ENCODE measurements around the gene IMMP1L. TPM values are rescaled to one million over a fixed set of nuclear protein-coding genes. Genes with fewer than 3 reads are reported as not detected.

IMMP1L gene
- total RNA-seq, 1 donor from 2014 or later, result 27.1 TPM

GRCh38 chr11:31464436-31464835, 45.0 kb downstream of the IMMP1L start:
- no peak for TF ChIP-seq CTCF (IDR thresholded peaks at IDR 0.05; ENCODE audit: insufficient read depth, low read length, poor library complexity, severe bottlenecking)
- Histone ChIP-seq H3K36me3 (ENCODE audit: control insufficient read depth, insufficient read depth, low read length) (no peaks in the 10 kb centered on the region), H3K4me3 (ENCODE audit: low read depth, low read length) (no peak overlapping the region), H3K27me3 (ENCODE audit: control insufficient read depth, insufficient read depth, low read length) (no peaks in the 10 kb centered on the region)
- DNase-seq (ENCODE audit: low read depth), result no peak

- Histone ChIP-seq H3K27me3 (ENCODE audit: control insufficient read depth, insufficient read depth, low read length) (no peaks in the 10 kb centered on the region), H3K4me3 (ENCODE audit: low read depth, low read length) (no peak overlapping the region), H3K36me3 (ENCODE audit: control insufficient read depth, insufficient read depth, low read length) (no peaks in the 10 kb centered on the region)
- DNase-seq (ENCODE audit: low read depth), result no peak
- TF ChIP-seq CTCF (IDR thresholded peaks at IDR 0.05; ENCODE audit: insufficient read depth, low read length, poor library complexity, severe bottlenecking), result no peak
These were observed 54.2 kb downstream of the IMMP1L start for GRCh38 chr11:31455177-31455576.

GRCh38 chr11:31450841-31451240, 58.6 kb downstream of the IMMP1L start:
- Histone ChIP-seq H3K27me3 (ENCODE audit: control insufficient read depth, insufficient read depth, low read length) (no peaks in the 10 kb centered on the region), H3K36me3 (ENCODE audit: control insufficient read depth, insufficient read depth, low read length) (no peaks in the 10 kb centered on the region), H3K4me3 (ENCODE audit: low read depth, low read length) (no peak overlapping the region)
- no peak for TF ChIP-seq CTCF (IDR thresholded peaks at IDR 0.05; ENCODE audit: insufficient read depth, low read length, poor library complexity, severe bottlenecking)
- DNase-seq (ENCODE audit: low read depth), result no peak

- H3K36me3 ChIP-seq (ENCODE audit: control insufficient read depth, insufficient read depth, low read length), result no peaks in the 10 kb centered on the region
- no peak for TF ChIP-seq CTCF (IDR thresholded peaks at IDR 0.05; ENCODE audit: insufficient read depth, low read length, poor library complexity, severe bottlenecking)
These were observed 60.4 kb downstream of the IMMP1L start for GRCh38 chr11:31449040-31449439.

GRCh38 chr11:31445621-31446020, 63.8 kb downstream of the IMMP1L start:
- DNase-seq (ENCODE audit: low read depth), result no peak
- H3K4me3 ChIP-seq (ENCODE audit: low read depth, low read length), result no peak overlapping the region
- TF ChIP-seq CTCF (IDR thresholded peaks at IDR 0.05; ENCODE audit: insufficient read depth, low read length, poor library complexity, severe bottlenecking), result no peak
- no peaks in the 10 kb centered on the region for H3K27me3 ChIP-seq (ENCODE audit: control insufficient read depth, insufficient read depth, low read length)
- H3K36me3 ChIP-seq (ENCODE audit: control insufficient read depth, insufficient read depth, low read length), result no peaks in the 10 kb centered on the region

More at GRCh38 chr11:31449040-31449439, 60.4 kb downstream of the IMMP1L start:
- DNase-seq (ENCODE audit: low read depth), result no peak
- H3K4me3 ChIP-seq (ENCODE audit: low read depth, low read length), result no peak overlapping the region
- no peaks in the 10 kb centered on the region for H3K27me3 ChIP-seq (ENCODE audit: control insufficient read depth, insufficient read depth, low read length)

GRCh38 chr11:31443802-31444201, 65.6 kb downstream of the IMMP1L start:
- H3K4me3 ChIP-seq (ENCODE audit: low read depth, low read length), result no peak overlapping the region
- H3K27me3 ChIP-seq (ENCODE audit: control insufficient read depth, insufficient read depth, low read length), result no peaks in the 10 kb centered on the region
- DNase-seq (ENCODE audit: low read depth), result no peak
- no peaks in the 10 kb centered on the region for H3K36me3 ChIP-seq (ENCODE audit: control insufficient read depth, insufficient read depth, low read length)
- TF ChIP-seq CTCF (IDR thresholded peaks at IDR 0.05; ENCODE audit: insufficient read depth, low read length, poor library complexity, severe bottlenecking), result no peak

Measured in kidney epithelial cell (primary cell).